Neural progenitor cell (in vitro differentiated cells): ENCODE results near the gene LRCH4. TPM values are rescaled to one million over a fixed set of nuclear protein-coding genes. Genes with fewer than 3 reads are reported as not detected.

ENCODE experiments used
- DNase-seq: peaks from one replicate; pipeline ENCODE4 v3.0.0-alpha.2; 2016; ENCODE audit warnings: low spot score
- H2AFZ ChIP-seq: fragments of 200-600 bp; sonication (generic); replicated peaks from 2 replicates; pipeline ENCODE4 v1.6.1; 2016; ENCODE audit warnings: antibody characterized with exemption
- H3F3A ChIP-seq: fragments of 200-600 bp; sonication (generic); 2 replicates; pipeline ENCODE4 v1.6.1; 2016; ENCODE audit warnings: antibody characterized with exemption, low read depth
- H3K27ac ChIP-seq: fragments of 200-600 bp; sonication (generic); 2 replicates; pipeline ENCODE4 v1.5.1; 2016; ENCODE audit warnings: mild to moderate bottlenecking
- H3K27me3 ChIP-seq: fragments of 200-600 bp; sonication (generic); 2 replicates; pipeline ENCODE4 v1.6.1; 2016; ENCODE audit warnings: mild to moderate bottlenecking, moderate library complexity
- H3K36me3 ChIP-seq: fragments of 200-600 bp; sonication (generic); 2 replicates; pipeline ENCODE4 v1.5.1; 2016
- H3K4me1 ChIP-seq: fragments of 200-600 bp; sonication (generic); 2 replicates; pipeline ENCODE4 v1.6.1; 2016; ENCODE audit warnings: mixed run types
- H3K4me2 ChIP-seq: fragments of 200-600 bp; sonication (generic); 2 replicates; pipeline ENCODE4 v1.6.1; 2016
- H3K4me3 ChIP-seq: fragments of 200-600 bp; sonication (generic); 2 replicates; pipeline ENCODE4 v1.5.1; 2016
- H3K79me2 ChIP-seq: fragments of 200-600 bp; sonication (generic); 2 replicates; pipeline ENCODE4 v1.6.1; 2016; ENCODE audit warnings: low read depth
- H3K9ac ChIP-seq: fragments of 200-600 bp; sonication (generic); 2 replicates; pipeline ENCODE4 v1.6.1; 2016
- H3K9me3 ChIP-seq: fragments of 200-600 bp; sonication (generic); 2 replicates; pipeline ENCODE4 v1.5.1; 2016; ENCODE audit warnings: low read depth
- H4K20me1 ChIP-seq: fragments of 200-600 bp; sonication (generic); 2 replicates; pipeline ENCODE4 v1.6.1; 2016; ENCODE audit warnings: low read depth
- H3K27ac Mint-ChIP-seq: 3 replicates; pipeline ENCODE4 v1.8.0; 2021; ENCODE audit warnings: mixed read lengths
- H3K27me3 Mint-ChIP-seq: 2 replicates; pipeline ENCODE4 v1.8.0; 2022; ENCODE audit warnings: low read depth, mild to moderate bottlenecking, inconsistent platforms, moderate library complexity, mixed read lengths; ENCODE audit not compliant: insufficient read depth
- H3K36me3 Mint-ChIP-seq: 3 replicates; pipeline ENCODE4 v1.8.0; 2021; ENCODE audit warnings: mixed read lengths
- H3K4me1 Mint-ChIP-seq: 3 replicates; pipeline ENCODE4 v1.8.0; 2021; ENCODE audit warnings: mixed read lengths
- H3K4me3 Mint-ChIP-seq: 3 replicates; pipeline ENCODE4 v1.8.0; 2021; ENCODE audit warnings: mild to moderate bottlenecking, moderate library complexity, mixed read lengths
- H3K9me3 Mint-ChIP-seq: 3 replicates; pipeline ENCODE4 v1.8.0; 2020; ENCODE audit warnings: mixed read lengths
- EZH2 ChIP-seq: fragments of 200-600 bp; sonication (generic); IDR thresholded peaks from 2 replicates; pipeline ENCODE4 v1.6.1; 2017; ENCODE audit warnings: antibody characterized with exemption, mild to moderate bottlenecking, moderate library complexity
- EZH2phosphoT487 ChIP-seq: fragments of 200-600 bp; sonication (generic); IDR thresholded peaks from 2 replicates; pipeline ENCODE4 v1.6.1; 2017; ENCODE audit warnings: antibody characterized with exemption
- total RNA-seq: library from RNA; depleted of rRNA; stranded (reverse); fragments of >200 nt; gene quantifications from 2 replicates; pipeline ENCODE4 v1.2.3, GENCODE V29; 2015; ENCODE audit warnings: low replicate concordance
- TF ChIP-seq, protein P1 (sequence below): fragments of 200-600 bp; sonication (generic); IDR thresholded peaks from 2 replicates; pipeline ENCODE4 v1.5.1; 2017; ENCODE audit warnings: antibody characterized with exemption, mild to moderate bottlenecking

Gene LRCH4
- total RNA-seq, 1 donor from 2014 or later = 4.5 TPM

- no peaks in the 10 kb centered on the region for H3K9me3 ChIP-seq
- no peaks in the 10 kb centered on the region for H3K27me3 ChIP-seq
- no peak overlapping the region for H3K4me3 ChIP-seq
- no peak overlapping the region for H3K9ac ChIP-seq
- H3K4me1 ChIP-seq = peaks cover 1% of the 10 kb centered on the region
- Mint-ChIP-seq H3K4me1 (peaks cover 28% of the 10 kb centered on the region), H3K4me3 (peak overlapping the region; percentile 30), H3K36me3 (peaks cover 2% of the 10 kb centered on the region), H3K27ac (no peak overlapping the region), H3K27me3 (peaks cover 2% of the 10 kb centered on the region), H3K9me3 (peaks cover 2% of the 10 kb centered on the region)
- no peak overlapping the region for H3K4me2 ChIP-seq
- no peak for TF ChIP-seq EZH2phosphoT487
- TF ChIP-seq, protein P1, sequence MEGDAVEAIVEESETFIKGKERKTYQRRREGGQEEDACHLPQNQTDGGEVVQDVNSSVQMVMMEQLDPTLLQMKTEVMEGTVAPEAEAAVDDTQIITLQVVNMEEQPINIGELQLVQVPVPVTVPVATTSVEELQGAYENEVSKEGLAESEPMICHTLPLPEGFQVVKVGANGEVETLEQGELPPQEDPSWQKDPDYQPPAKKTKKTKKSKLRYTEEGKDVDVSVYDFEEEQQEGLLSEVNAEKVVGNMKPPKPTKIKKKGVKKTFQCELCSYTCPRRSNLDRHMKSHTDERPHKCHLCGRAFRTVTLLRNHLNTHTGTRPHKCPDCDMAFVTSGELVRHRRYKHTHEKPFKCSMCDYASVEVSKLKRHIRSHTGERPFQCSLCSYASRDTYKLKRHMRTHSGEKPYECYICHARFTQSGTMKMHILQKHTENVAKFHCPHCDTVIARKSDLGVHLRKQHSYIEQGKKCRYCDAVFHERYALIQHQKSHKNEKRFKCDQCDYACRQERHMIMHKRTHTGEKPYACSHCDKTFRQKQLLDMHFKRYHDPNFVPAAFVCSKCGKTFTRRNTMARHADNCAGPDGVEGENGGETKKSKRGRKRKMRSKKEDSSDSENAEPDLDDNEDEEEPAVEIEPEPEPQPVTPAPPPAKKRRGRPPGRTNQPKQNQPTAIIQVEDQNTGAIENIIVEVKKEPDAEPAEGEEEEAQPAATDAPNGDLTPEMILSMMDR = peak; percentile 82
- H3F3A ChIP-seq = peaks cover 5% of the 10 kb centered on the region
- H3K79me2 ChIP-seq = no peaks in the 10 kb centered on the region
- no peak overlapping the region for H3K27ac ChIP-seq
- DNase-seq = peak; percentile 81
- no peaks in the 10 kb centered on the region for H3K36me3 ChIP-seq
- H2AFZ ChIP-seq = no peak overlapping the region
- H4K20me1 ChIP-seq = peaks cover 2% of the 10 kb centered on the region
Measured at GRCh38 chr7:100563809-100564400, 22.0 kb downstream of the LRCH4 start.

GRCh38 chr7:100563100-100563564, 22.8 kb downstream of the LRCH4 start:
- H3K36me3 Mint-ChIP-seq = peaks cover 2% of the 10 kb centered on the region
- peak overlapping the region; percentile 42 for H3K27ac Mint-ChIP-seq
- H3F3A ChIP-seq = peaks cover 3% of the 10 kb centered on the region
- H3K36me3 ChIP-seq = no peaks in the 10 kb centered on the region
- H2AFZ ChIP-seq = no peak overlapping the region
- no peaks in the 10 kb centered on the region for H3K79me2 ChIP-seq
- no peaks in the 10 kb centered on the region for H3K27me3 ChIP-seq
- H3K4me3 ChIP-seq = no peak overlapping the region
- no peak for TF ChIP-seq EZH2phosphoT487
- no peak for TF ChIP-seq EZH2
- TF ChIP-seq, protein P1 = no peak
- H3K4me2 ChIP-seq = no peak overlapping the region
- DNase-seq = no peak
- H3K4me1 ChIP-seq = no peaks in the 10 kb centered on the region
- no peaks in the 10 kb centered on the region for H3K9me3 ChIP-seq
- peaks cover 2% of the 10 kb centered on the region for H3K27me3 Mint-ChIP-seq
- H3K4me3 Mint-ChIP-seq = no peak overlapping the region
- H3K9ac ChIP-seq = no peak overlapping the region
- H3K9me3 Mint-ChIP-seq = peaks cover 2% of the 10 kb centered on the region
- H3K27ac ChIP-seq = no peak overlapping the region
- H4K20me1 ChIP-seq = no peaks in the 10 kb centered on the region
- peaks cover 22% of the 10 kb centered on the region for H3K4me1 Mint-ChIP-seq

- Histone ChIP-seq H3K27me3 (no peaks in the 10 kb centered on the region), H3K4me3 (no peak overlapping the region), H3K4me2 (no peak overlapping the region), H3K36me3 (no peaks in the 10 kb centered on the region), H4K20me1 (no peaks in the 10 kb centered on the region), H3K27ac (no peak overlapping the region), H3K9ac (no peak overlapping the region), H3K9me3 (no peaks in the 10 kb centered on the region), H3K79me2 (no peaks in the 10 kb centered on the region), H2AFZ (no peak overlapping the region), H3F3A (peaks cover 3% of the 10 kb centered on the region), H3K4me1 (no peaks in the 10 kb centered on the region)
- no peak for DNase-seq
- peaks cover 15% of the 10 kb centered on the region for H3K4me1 Mint-ChIP-seq
- H3K36me3 Mint-ChIP-seq = peaks cover 2% of the 10 kb centered on the region
- no peak for TF ChIP-seq EZH2phosphoT487
- TF ChIP-seq, protein P1 = no peak
- TF ChIP-seq EZH2 = no peak
- H3K9me3 Mint-ChIP-seq = peaks cover 2% of the 10 kb centered on the region
- H3K4me3 Mint-ChIP-seq = no peak overlapping the region
- peak overlapping the region; percentile 42 for H3K27ac Mint-ChIP-seq
- H3K27me3 Mint-ChIP-seq = peaks cover 2% of the 10 kb centered on the region
Measured at GRCh38 chr7:100562195-100563099, 23.5 kb downstream of the LRCH4 start.
